HepG2 (cell line): ENCODE results near the gene SKP1. TPM values are rescaled to one million over a fixed set of nuclear protein-coding genes. Genes with fewer than 3 reads are reported as not detected.

Source experiments
- ARID4A ChIP-seq: sonication (generic); formaldehyde crosslinking; IDR thresholded peaks from 2 replicates; pipeline ENCODE4 v1.5.0; 2020; ENCODE audit warnings: mild to moderate bottlenecking, missing genetic modification reagents, borderline replicate concordance
- BORCS8-MEF2B ChIP-seq: sonication (generic); formaldehyde crosslinking; IDR thresholded peaks from 2 replicates; pipeline ENCODE4 v1.8.0; 2022; ENCODE audit warnings: mild to moderate bottlenecking, missing genetic modification reagents
- CCDC6 ChIP-seq: sonication (generic); formaldehyde crosslinking; IDR thresholded peaks from 2 replicates; pipeline ENCODE4 v1.8.1; 2022; ENCODE audit warnings: mild to moderate bottlenecking, missing genetic modification reagents, moderate library complexity
- DBP ChIP-seq: sonication (generic); formaldehyde crosslinking; IDR thresholded peaks from 2 replicates; pipeline ENCODE4 v1.4.0; 2020; ENCODE audit warnings: missing genetic modification reagents; ENCODE audit errors: not compliant biosample characterization
- FOXK2 ChIP-seq: fragments of 450-650 bp; IDR thresholded peaks from 2 replicates; pipeline ENCODE4 v1.6.1; 2016
- HDAC2 ChIP-seq: sonication (generic); formaldehyde crosslinking; IDR thresholded peaks from 2 replicates; pipeline ENCODE4 v1.4.0; 2020; ENCODE audit warnings: missing genetic modification reagents
- HDAC6 ChIP-seq: fragments of 200-600 bp; sonication (generic); IDR thresholded peaks from 2 replicates; pipeline ENCODE4 v1.7.0; 2017; ENCODE audit warnings: mild to moderate bottlenecking, antibody characterized with exemption, low read length, low read depth
- HNF4A ChIP-seq: sonication (generic); formaldehyde crosslinking; IDR thresholded peaks from 2 replicates; pipeline ENCODE4 v1.4.0; 2020; ENCODE audit warnings: missing genetic modification reagents
- IKZF4 ChIP-seq: sonication (generic); formaldehyde crosslinking; IDR thresholded peaks from 2 replicates; pipeline ENCODE4 v1.5.1; 2020; ENCODE audit warnings: borderline replicate concordance, mild to moderate bottlenecking, low read depth, missing genetic modification reagents; ENCODE audit errors: not compliant biosample characterization
- JUNB ChIP-seq: sonication (generic); formaldehyde crosslinking; IDR thresholded peaks from 2 replicates; pipeline ENCODE4 v1.8.0; 2022; ENCODE audit warnings: missing genetic modification reagents, mild to moderate bottlenecking, borderline replicate concordance
- KLF11 ChIP-seq: IDR thresholded peaks from 2 replicates; pipeline ENCODE4 v1.6.1; 2016; ENCODE audit warnings: missing compliant biosample characterization
- MYPOP ChIP-seq: sonication (generic); formaldehyde crosslinking; IDR thresholded peaks from 2 replicates; pipeline ENCODE4 v1.8.1; 2023; ENCODE audit warnings: mild to moderate bottlenecking, moderate library complexity, missing genetic modification reagents
- NAIF1 ChIP-seq: sonication (generic); formaldehyde crosslinking; IDR thresholded peaks from 2 replicates; pipeline ENCODE4 v1.5.0; 2020; ENCODE audit warnings: mild to moderate bottlenecking, missing genetic modification reagents, borderline replicate concordance
- NFE2L1 ChIP-seq: sonication (generic); formaldehyde crosslinking; IDR thresholded peaks from 2 replicates; pipeline ENCODE4 v1.4.0; 2020; ENCODE audit warnings: missing genetic modification reagents, mild to moderate bottlenecking, borderline replicate concordance
- NFIC ChIP-seq: IDR thresholded peaks from 2 replicates; pipeline ENCODE4 v1.6.1; 2012; ENCODE audit warnings: mild to moderate bottlenecking, low read length, inconsistent platforms
- NR2F2 ChIP-seq: IDR thresholded peaks from 2 replicates; pipeline ENCODE4 v1.6.1; 2012; ENCODE audit warnings: low read depth, inconsistent platforms, borderline replicate concordance
- PCBP1 ChIP-seq: fragments of 200-400 bp; formaldehyde crosslinking; IDR thresholded peaks from 2 replicates; pipeline ENCODE4 v1.6.1; 2017; ENCODE audit warnings: mild to moderate bottlenecking, low read depth, low read length, borderline replicate concordance
- PITX1 ChIP-seq: sonication (generic); formaldehyde crosslinking; IDR thresholded peaks from 2 replicates; pipeline ENCODE4 v1.5.1; 2020; ENCODE audit warnings: mild to moderate bottlenecking, missing genetic modification reagents
- SMARCE1 ChIP-seq: fragments of 450-650 bp; IDR thresholded peaks from 2 replicates; pipeline ENCODE4 v1.6.1; 2017; ENCODE audit warnings: borderline replicate concordance
- TBX2 ChIP-seq: sonication (generic); formaldehyde crosslinking; IDR thresholded peaks from 2 replicates; pipeline ENCODE4 v1.5.0; 2020; ENCODE audit warnings: missing genetic modification reagents, mild to moderate bottlenecking, borderline replicate concordance
- WIZ ChIP-seq: sonication (generic); formaldehyde crosslinking; IDR thresholded peaks from 2 replicates; pipeline ENCODE4 v1.5.1; 2020; ENCODE audit warnings: mild to moderate bottlenecking, missing genetic modification reagents
- ZNF251 ChIP-seq: sonication (generic); formaldehyde crosslinking; IDR thresholded peaks from 2 replicates; pipeline ENCODE4 v1.9.0; 2021; ENCODE audit warnings: mild to moderate bottlenecking, missing genetic modification reagents
- ZNF441 ChIP-seq: sonication (generic); formaldehyde crosslinking; IDR thresholded peaks from 2 replicates; pipeline ENCODE4 v1.7.0; 2021; ENCODE audit warnings: missing genetic modification reagents, borderline replicate concordance
- ZNF556 ChIP-seq: sonication (generic); formaldehyde crosslinking; IDR thresholded peaks from 2 replicates; pipeline ENCODE4 v1.4.0; 2020; ENCODE audit warnings: mild to moderate bottlenecking, missing genetic modification reagents, borderline replicate concordance
- ZNF616 ChIP-seq: sonication (generic); formaldehyde crosslinking; IDR thresholded peaks from 2 replicates; pipeline ENCODE4 v1.5.0; 2020; ENCODE audit warnings: low read depth, mild to moderate bottlenecking, missing genetic modification reagents
- polyA plus RNA-seq, 8 experiments: library from polyadenylated mRNA; depleted of rRNA in 3 of 8; stranded (reverse) in 7 of 8; unstranded in 1 of 8; fragments of >200 nt; fragmentation: Illumina TruSeq in 4 of 8; extraction: Trizol in 4 of 8; gene quantifications; 2 replicates each; pipeline versions ENCODE4 v1.2.1 to v1.2.3, GENCODE V29; 2011 to 2016; ENCODE audit warnings: low read depth in 4 of 8, missing spikeins in 1 of 8, mixed read lengths in 1 of 8; ENCODE audit not compliant: insufficient read depth in 1 of 8
- total RNA-seq, 5 experiments: library from RNA; depleted of rRNA; stranded (reverse); fragments of >200 nt; fragmentation: Illumina TruSeq; extraction: Trizol; gene quantifications; 2 replicates each; pipeline ENCODE4 v1.2.3, GENCODE V29; 2016; ENCODE audit warnings: low read depth in 1 of 5

SKP1 gene
- total and polyA plus RNA-seq, 2 of the 13 experiments (the other 11 are each of a cell fraction or from before 2014, with no cell fraction given) = 134 to 340 TPM

DNA sequence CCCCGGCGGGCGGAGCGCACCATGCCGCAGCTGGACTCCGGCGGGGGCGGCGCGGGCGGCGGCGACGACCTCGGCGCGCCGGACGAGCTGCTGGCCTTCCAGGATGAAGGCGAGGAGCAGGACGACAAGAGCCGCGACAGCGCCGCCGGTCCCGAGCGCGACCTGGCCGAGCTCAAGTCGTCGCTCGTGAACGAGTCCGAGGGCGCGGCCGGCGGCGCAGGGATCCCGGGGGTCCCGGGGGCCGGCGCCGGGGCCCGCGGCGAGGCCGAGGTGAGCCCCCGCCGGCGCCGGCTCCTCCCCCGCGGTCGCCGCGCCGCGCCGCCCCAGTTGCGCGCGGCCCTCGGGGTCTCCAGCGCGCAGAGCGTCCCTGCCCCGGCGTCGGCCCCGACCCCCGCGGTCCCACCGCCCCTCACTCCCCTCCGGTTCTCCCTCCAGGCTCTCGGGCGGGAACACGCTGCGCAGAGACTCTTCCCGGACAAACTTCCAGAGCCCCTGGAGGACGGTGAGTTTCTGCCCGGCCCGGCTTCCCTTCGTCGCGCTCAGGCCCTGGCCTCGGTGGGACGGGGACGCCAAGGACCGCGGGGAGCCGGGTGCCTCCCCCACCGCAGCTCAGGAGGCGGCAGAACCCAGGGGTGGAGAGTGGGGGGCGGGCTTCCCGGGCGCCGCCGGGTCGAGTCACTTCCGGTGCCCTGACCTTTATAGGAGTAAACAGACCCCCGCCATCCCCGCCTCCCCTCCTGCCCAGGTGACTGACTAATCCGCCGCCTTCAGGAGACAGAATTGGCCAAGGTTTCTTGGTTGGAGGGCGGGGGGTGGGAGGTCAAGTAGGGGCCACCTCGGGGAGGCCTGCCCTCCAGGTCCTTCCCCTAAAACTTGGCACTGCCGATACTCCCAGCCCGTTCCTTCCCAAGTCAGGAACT, 61.6 kb downstream of the SKP1 start (continued):
- TF ChIP-seq DBP (CRISPR knock-in tag) (no peak), BORCS8-MEF2B (no peak), NFE2L1 (no peak), ARID4A (CRISPR knock-in tag) (no peak; the same call in 1 of the 2 replicates), NAIF1 (CRISPR knock-in tag) (no peak), ZNF251 (CRISPR knock-in tag) (no peak), PCBP1 (no peak), IKZF4 (CRISPR knock-in tag) (no peak), NR2F2 (0 out of 2 replicates have a peak, but pooled peaks have one; percentile 17), FOXK2 (no peak), ZNF556 (CRISPR knock-in tag) (no peak), ZNF441 (CRISPR knock-in tag) (no peak), HDAC6 (no peak), CCDC6 (no peak), HDAC2 (CRISPR knock-in tag) (no peak), HNF4A (CRISPR knock-in tag) (no peak), NFIC (no peak), MYPOP (CRISPR knock-in tag) (no peak), JUNB (CRISPR knock-in tag) (no peak), WIZ (CRISPR knock-in tag) (no peak), KLF11 (CRISPR knock-in tag) (no peak), TBX2 (CRISPR knock-in tag) (no peak), SMARCE1 (no peak), ZNF616 (no peak), PITX1 (CRISPR knock-in tag) (no peak)
